Natural killer cell treated with Interleukin-12 subunit alpha and Interleukin-12 subunit beta and Interleukin-15 and Interleukin-18, amount 100 ng/mL, for 72 hours (primary cell): ENCODE results near the gene DDA1. TPM values are rescaled to one million over a fixed set of nuclear protein-coding genes. Genes with fewer than 3 reads are reported as not detected.

Experiments
- total RNA-seq, 2 donors: library from RNA; stranded (reverse); gene quantifications; one replicate each; pipeline ENCODE4 v1.2.3, GENCODE V29; 2022

Gene DDA1
- total RNA-seq, 2 donors from 2014 or later = 57.7 to 68.3 TPM

Other genes starting within 250 kb of the DDA1 start
- 10 to 100 TPM; 25.6 to 46.1 TPM for gene HAUS8, start 234.1 kb upstream of the DDA1 start, total RNA-seq
- 100 to 1,000 TPM; 251 to 283 TPM for gene MYO9B, start 233.8 kb upstream of the DDA1 start, total RNA-seq
- 10 to 100 TPM; 25.9 to 28.7 TPM for gene USE1, start 94.2 kb upstream of the DDA1 start, total RNA-seq
- gene OCEL1, start 83.3 kb upstream of the DDA1 start, total RNA-seq = 10 to 100 TPM; 14.7 to 31.9 TPM
- 10 to 100 TPM in 1 of 2 donors, 1 to 10 TPM in 1; 2.7 to 12.2 TPM for gene NR2F6, start 63.6 kb upstream of the DDA1 start, total RNA-seq
- gene USHBP1, start 44.8 kb upstream of the DDA1 start, total RNA-seq = not detected
- gene BABAM1, start 42.1 kb upstream of the DDA1 start, total RNA-seq = 100 to 1,000 TPM in 1 of 2 donors, 10 to 100 TPM in 1; 90.1 to 143 TPM
- gene ANKLE1, start 27.7 kb upstream of the DDA1 start, total RNA-seq = 10 to 100 TPM in 1 of 2 donors, 1 to 10 TPM in 1; 2.0 to 34.6 TPM
- 1 to 10 TPM; 6.5 to 6.8 TPM for gene ABHD8, start 6.1 kb upstream of the DDA1 start, total RNA-seq
- gene MRPL34, start 3.7 kb upstream of the DDA1 start, total RNA-seq = 100 to 1,000 TPM in 1 of 2 donors, 10 to 100 TPM in 1; 61.4 to 106 TPM
- gene ANO8, start 25.3 kb downstream of the DDA1 start, total RNA-seq = 1 to 10 TPM; 5.5 to 7.0 TPM
- 10 to 100 TPM; 31.6 to 72.5 TPM for gene GTPBP3, start 28.0 kb downstream of the DDA1 start, total RNA-seq
- under 1 TPM in 1 of 2 donors, not detected in 1; 0.59 TPM for gene PLVAP, start 67.8 kb downstream of the DDA1 start, total RNA-seq
- gene CCDC194, start 84.6 kb downstream of the DDA1 start, total RNA-seq = 1 to 10 TPM; 4.4 to 6.6 TPM
- gene BST2, start 96.1 kb downstream of the DDA1 start, total RNA-seq = 100 to 1,000 TPM; 150 to 282 TPM
- gene MVB12A, start 110.5 kb downstream of the DDA1 start, total RNA-seq = 10 to 100 TPM; 37.0 to 45.9 TPM
- not detected for gene TMEM221, start 139.1 kb downstream of the DDA1 start, total RNA-seq
- gene NXNL1, start 151.4 kb downstream of the DDA1 start, total RNA-seq = not detected
- 1 to 10 TPM; 2.2 to 6.0 TPM for gene SLC27A1, start 161.0 kb downstream of the DDA1 start, total RNA-seq
- 10 to 100 TPM; 42.8 to 64.6 TPM for gene PGLS, start 202.1 kb downstream of the DDA1 start, total RNA-seq
- gene COLGALT1, start 246.1 kb downstream of the DDA1 start, total RNA-seq = 100 to 1,000 TPM in 1 of 2 donors, 10 to 100 TPM in 1; 53.9 to 122 TPM